AG09309 (cell line): ENCODE results near the gene DIP2C.

Experiments
- DNase-seq: peaks from one replicate; pipeline ENCODE4 v3.0.0-alpha.2; 2010; ENCODE audit warnings: low read depth
- H3K4me3 ChIP-seq: 2 replicates; pipeline ENCODE4 v1.5.1; 2011; ENCODE audit warnings: mild to moderate bottlenecking, low read depth, low read length, moderate library complexity; ENCODE audit not compliant: control insufficient read depth
- TF ChIP-seq, protein P1 (sequence below): IDR thresholded peaks from 2 replicates; pipeline ENCODE4 v1.5.1; 2011; ENCODE audit warnings: mild to moderate bottlenecking, low read depth, low read length, inconsistent platforms; ENCODE audit not compliant: insufficient read depth, control insufficient read depth; ENCODE audit errors: missing control alignments

Gene DIP2C

DNA sequence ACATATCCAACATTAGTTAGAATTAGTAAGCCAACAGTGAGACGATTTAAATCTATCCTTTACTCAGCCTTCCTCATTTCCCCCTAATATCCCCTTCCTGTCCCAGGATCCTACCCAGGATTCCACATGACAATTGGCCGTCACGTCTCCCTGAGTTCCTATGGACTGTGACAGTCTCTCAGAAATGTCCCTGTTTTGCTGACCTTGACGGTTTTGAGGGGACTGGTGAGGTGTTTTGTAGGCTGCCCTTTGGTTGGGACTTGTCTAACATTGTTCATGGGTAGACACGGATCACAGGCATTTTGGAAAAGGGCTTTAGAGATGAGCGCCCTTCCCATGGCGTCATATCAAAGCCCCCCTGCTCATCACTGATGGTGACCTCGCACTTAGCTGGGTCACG, 391.4 kb downstream of the DIP2C start:
- DNase-seq: no peak
- TF ChIP-seq, protein P1, sequence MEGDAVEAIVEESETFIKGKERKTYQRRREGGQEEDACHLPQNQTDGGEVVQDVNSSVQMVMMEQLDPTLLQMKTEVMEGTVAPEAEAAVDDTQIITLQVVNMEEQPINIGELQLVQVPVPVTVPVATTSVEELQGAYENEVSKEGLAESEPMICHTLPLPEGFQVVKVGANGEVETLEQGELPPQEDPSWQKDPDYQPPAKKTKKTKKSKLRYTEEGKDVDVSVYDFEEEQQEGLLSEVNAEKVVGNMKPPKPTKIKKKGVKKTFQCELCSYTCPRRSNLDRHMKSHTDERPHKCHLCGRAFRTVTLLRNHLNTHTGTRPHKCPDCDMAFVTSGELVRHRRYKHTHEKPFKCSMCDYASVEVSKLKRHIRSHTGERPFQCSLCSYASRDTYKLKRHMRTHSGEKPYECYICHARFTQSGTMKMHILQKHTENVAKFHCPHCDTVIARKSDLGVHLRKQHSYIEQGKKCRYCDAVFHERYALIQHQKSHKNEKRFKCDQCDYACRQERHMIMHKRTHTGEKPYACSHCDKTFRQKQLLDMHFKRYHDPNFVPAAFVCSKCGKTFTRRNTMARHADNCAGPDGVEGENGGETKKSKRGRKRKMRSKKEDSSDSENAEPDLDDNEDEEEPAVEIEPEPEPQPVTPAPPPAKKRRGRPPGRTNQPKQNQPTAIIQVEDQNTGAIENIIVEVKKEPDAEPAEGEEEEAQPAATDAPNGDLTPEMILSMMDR: no peak
- no peak overlapping the region for H3K4me3 ChIP-seq

DNA sequence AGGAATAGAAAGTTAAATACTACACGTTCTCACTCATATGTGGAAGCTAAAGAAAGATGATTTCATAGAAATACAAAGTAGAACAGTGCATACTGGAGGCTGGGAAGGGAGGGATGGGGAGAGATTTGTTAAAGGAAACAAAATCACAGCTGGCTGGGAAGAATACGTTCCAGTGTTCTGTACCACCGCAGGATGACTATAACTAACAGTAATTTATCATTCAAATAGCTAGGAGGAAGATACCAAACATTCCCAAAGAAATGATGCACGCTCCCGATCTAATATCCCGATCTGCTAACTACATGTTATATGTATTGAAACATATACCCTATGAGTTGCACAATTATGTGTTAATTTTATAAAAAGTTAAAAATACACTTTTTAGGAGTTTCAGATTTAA, 391.9 kb downstream of the DIP2C start:
- no peak overlapping the region for H3K4me3 ChIP-seq
- TF ChIP-seq, protein P1: no peak
- DNase-seq: no peak

DNA sequence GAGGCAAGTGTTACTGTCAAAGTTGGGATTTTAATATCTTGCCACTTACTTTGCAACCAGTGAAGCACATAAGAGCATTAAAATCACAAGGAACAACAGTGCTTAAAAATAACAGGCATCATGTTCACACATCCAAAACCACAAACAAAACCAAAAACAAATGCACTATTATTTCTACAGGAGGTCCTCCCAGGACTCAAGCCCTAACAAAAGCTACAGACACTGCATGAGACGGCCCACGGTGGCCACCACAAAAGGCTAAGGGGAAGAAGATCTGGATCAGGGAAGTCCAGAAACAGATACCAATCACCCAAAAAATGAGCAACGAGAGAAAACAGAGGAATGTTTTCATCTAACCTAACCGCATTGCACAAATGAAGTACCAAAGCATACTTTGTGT, 395.8 kb downstream of the DIP2C start:
- TF ChIP-seq, protein P1: no peak
- no peak overlapping the region for H3K4me3 ChIP-seq
- DNase-seq: no peak

DNA sequence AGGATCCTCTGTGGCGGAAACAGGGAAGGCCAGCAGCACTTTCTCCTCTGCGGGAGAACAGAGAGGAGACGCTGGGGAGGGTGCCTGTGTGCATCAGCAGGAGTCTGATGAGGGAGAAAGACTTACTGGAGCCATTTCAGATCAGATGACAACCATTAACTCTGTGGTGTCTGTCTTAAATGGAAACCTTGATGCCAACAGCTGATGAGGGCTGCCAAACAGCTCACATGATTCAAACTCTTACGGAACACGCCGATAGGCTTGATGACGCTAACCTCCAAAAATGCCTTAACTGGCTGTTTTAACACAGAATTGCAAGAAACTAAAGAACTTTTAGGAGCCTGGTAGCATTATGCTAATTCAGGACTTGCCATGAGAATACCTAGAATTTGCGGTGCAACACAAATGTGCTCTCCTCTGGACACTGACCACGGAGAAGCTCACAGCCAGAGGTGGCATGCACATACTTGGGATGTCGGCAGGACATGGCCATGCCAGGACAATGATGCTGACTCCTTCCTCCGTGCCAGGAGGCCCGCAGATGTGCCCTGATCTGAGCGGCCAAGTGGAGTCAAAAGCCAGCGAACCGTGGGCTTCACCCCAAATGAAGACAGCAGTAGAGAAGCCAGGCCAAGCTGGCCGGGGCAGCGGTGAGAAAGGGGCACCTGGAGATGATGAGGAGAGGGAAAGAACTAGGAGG, 399.3 kb downstream of the DIP2C start:
- TF ChIP-seq, protein P1: no peak
- no peak overlapping the region for H3K4me3 ChIP-seq
- peak; percentile 69 for DNase-seq

DNA sequence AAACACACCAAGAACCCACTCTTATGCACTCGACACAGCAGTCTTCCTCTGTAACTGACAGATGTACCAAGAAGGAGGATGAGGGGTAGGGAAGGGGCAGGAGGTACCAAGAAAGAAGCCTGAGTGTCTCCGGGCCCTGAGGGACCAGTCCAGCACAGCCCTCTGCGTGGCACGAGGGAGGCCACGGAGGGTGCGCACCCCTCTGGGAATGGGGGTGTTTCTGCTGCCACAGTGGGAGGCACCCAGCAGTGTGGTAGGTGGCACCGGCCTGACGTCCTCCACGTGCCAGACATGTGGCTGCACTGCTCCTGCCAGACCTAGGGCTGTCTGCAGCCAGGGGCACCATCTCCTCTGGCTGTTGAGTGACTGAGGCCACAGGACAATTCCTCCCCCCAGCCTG, 399.9 kb downstream of the DIP2C start:
- DNase-seq: no peak

DNA sequence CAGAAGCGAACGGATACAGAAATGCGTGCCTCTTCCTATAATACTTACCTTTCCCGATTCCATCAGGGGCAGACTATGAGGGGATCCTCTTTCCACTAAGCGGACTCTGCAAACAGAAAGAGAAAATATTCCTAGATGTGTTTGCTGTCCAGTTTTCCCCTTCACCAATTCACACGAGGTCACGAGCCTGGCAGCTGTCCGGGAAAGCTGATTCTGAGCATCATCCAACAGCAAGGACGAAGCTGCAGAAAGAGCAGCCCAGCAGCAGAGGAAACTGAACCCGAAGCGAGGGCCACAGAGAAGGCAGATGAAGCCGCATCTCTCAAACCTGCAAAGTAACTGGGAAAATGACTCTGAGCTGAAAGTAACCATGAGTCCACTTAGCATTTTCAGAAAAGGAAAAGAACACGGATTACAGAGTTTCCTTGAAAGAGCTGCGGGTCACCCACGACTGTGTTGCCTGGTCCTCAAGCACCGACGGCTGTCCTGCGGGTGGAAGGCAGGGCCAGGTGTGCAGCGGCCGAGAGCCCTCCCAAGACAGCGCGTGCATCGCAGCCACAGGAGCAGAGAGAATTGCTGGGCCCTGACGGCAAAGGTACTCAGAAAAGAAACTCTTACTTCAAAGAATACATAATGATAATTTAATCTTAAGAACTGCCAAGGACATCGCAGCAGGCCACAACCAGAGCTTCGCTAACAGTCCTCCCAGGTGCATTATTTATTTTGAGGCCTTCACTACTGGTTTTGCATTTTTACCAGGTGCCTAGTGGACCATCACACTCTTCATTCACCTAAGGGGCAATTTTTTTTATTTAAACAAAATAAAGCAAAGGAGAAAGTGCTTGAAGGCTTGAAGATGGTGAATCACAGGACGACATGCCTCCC, 400.9 kb downstream of the DIP2C start:
- DNase-seq: no peak
- TF ChIP-seq, protein P1: no peak

More for the DNA sequence above, 399.9 kb downstream of the DIP2C start:
- TF ChIP-seq, protein P1: no peak
- H3K4me3 ChIP-seq: no peak overlapping the region

More for the DNA sequence above, 400.9 kb downstream of the DIP2C start:
- no peak overlapping the region for H3K4me3 ChIP-seq
